AG04449 (cell line): ENCODE measurements around the gene MPP4.

Experiments
- CTCF ChIA-PET: fragments of 350-600 bp; formaldehyde crosslinking; extraction: SDS; loops from one replicate; lab custom pipeline; 2021; ENCODE audit warnings: antibody characterized with exemption; lab: Yijun Ruan, JAX
- POLR2A ChIA-PET: fragments of 400-600, 350-600 bp; formaldehyde crosslinking; extraction: SDS; loops from one replicate; lab custom pipeline; 2020; ENCODE audit warnings: antibody characterized with exemption, inconsistent platforms; lab: Yijun Ruan, JAX
- DNase-seq: peaks from one replicate; pipeline ENCODE4 v3.0.0-alpha.2; 2010; ENCODE audit warnings: low read depth, low spot score
- H3K4me3 ChIP-seq: 2 replicates; pipeline ENCODE4 v1.5.1; 2011; ENCODE audit warnings: low read depth, mild to moderate bottlenecking, control low read depth, low read length
- CTCF ChIP-seq: IDR thresholded peaks from one replicate; pipeline ENCODE4 v1.5.1; 2011; ENCODE audit warnings: mild to moderate bottlenecking, moderate library complexity, low read length, control low read depth, inconsistent platforms; ENCODE audit not compliant: insufficient read depth; ENCODE audit errors: missing control alignments

The MPP4 gene

GRCh38 chr2:201622306-201622970 is 76.0 kb downstream of the MPP4 start:
- no peak for TF ChIP-seq CTCF
- DNase-seq: no peak
- no peak overlapping the region for H3K4me3 ChIP-seq
- ChIA-PET CTCF (interaction anchor here (1.2 to 1.5 kb wide), 2 partner anchors 170 to 232 kb away, joined by 3 to 4 read pairs; no protein-coding TSS in a partner anchor), POLR2A (no interaction called here)

GRCh38 chr2:201621293-201621999 is 77.0 kb downstream of the MPP4 start:
- POLR2A ChIA-PET: no interaction called here

GRCh38 chr2:201618744-201619662 is 79.4 kb downstream of the MPP4 start:
- CTCF ChIA-PET: interaction anchor here (0.6 to 1.0 kb wide), 2 partner anchors 382 to 387 kb away, joined by 3 read pairs; no protein-coding TSS in a partner anchor
- no peak for DNase-seq

More at GRCh38 chr2:201621293-201621999, 77.0 kb downstream of the MPP4 start:
- DNase-seq: no peak
- no peak for TF ChIP-seq CTCF
- CTCF ChIA-PET: interaction anchor here (1.2 to 1.5 kb wide), 3 partner anchors 12 to 231 kb away, joined by 3 to 5 read pairs (median 4); no protein-coding TSS in a partner anchor
- H3K4me3 ChIP-seq: no peak overlapping the region

GRCh38 chr2:201608021-201608420 is 90.4 kb downstream of the MPP4 start:
- DNase-seq: no peak
- CTCF ChIA-PET: no interaction called here
- no peak overlapping the region for H3K4me3 ChIP-seq
- POLR2A ChIA-PET: no interaction called here
- TF ChIP-seq CTCF: no peak

More at GRCh38 chr2:201618744-201619662, 79.4 kb downstream of the MPP4 start:
- POLR2A ChIA-PET: interaction anchor here (0.5 kb wide), 1 partner anchor 385 kb away, joined by 4 read pairs; no protein-coding TSS in a partner anchor
- peak; percentile 52 for TF ChIP-seq CTCF
- H3K4me3 ChIP-seq: peak overlapping the region; percentile 59

GRCh38 chr2:201607568-201607967 is 90.9 kb downstream of the MPP4 start:
- POLR2A ChIA-PET: no interaction called here
- DNase-seq: no peak
- TF ChIP-seq CTCF: no peak
- CTCF ChIA-PET: no interaction called here
- no peak overlapping the region for H3K4me3 ChIP-seq
